GM21390 (cell line): ENCODE data around the gene TIAM1.
"Not testable (repeated sequence)": the region's sequence is repeated elsewhere in the genome, so short reads cannot be mapped to it uniquely, and the experiment has no call there.

Experiments used
- ATAC-seq: cut with Tn5 transposase; IDR thresholded peaks from one replicate; pipeline ENCODE4 v1.9.1; 2021; ENCODE audit not compliant: unreplicated experiment

The TIAM1 gene

GRCh38 chr21:31255036-31255435 is 89.0 kb downstream of the TIAM1 start:
- no peak for ATAC-seq

DNA sequence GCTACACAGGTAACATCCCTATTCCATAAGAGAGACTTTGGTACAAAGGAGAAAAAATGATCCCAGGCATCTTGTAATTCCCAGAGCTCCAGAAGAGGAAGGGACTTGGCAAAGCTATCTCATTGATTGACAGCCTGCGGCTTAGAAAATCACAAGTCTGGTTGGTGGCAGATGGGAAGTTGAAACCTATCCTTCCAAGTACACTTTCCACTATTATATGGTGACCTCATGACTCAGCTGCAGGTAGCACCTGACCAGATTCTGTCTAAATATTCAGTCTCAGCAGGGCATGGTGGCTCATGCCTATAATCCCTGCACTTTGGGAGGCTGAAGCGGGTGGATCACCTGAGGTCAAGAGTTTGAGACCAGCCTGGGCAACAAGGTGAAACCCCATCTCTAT is 89.9 kb downstream of the TIAM1 start:
- no peak for ATAC-seq

DNA sequence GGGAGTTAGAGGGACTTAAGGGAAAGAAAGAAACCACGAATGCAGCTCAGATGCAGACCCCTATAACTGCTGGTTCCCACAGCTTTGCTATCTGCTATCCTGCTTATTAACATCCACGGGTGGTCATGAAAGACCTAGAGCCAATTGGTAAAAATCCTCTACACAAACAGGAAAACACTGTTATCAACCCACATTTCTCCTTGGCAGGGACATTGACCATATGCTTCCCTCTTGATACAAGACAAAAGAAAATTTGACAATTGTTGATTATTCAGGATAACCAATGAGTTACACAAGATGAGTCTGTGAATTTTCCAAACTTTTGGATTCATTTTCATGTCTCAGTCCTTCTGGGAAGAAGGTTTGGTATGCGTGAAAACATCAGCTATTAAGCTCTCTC is 90.4 kb downstream of the TIAM1 start:
- no peak for ATAC-seq

GRCh38 chr21:31252611-31253010 is 91.5 kb downstream of the TIAM1 start:
- ATAC-seq = no peak

GRCh38 chr21:31252091-31252490 is 92.0 kb downstream of the TIAM1 start:
- no peak for ATAC-seq

GRCh38 chr21:31251686-31252085 is 92.4 kb downstream of the TIAM1 start:
- no peak for ATAC-seq

- ATAC-seq = no peak
Observed at GRCh38 chr21:31248598-31248997, 95.5 kb downstream of the TIAM1 start.

GRCh38 chr21:31243611-31244010 is 100.5 kb downstream of the TIAM1 start:
- no peak for ATAC-seq

DNA sequence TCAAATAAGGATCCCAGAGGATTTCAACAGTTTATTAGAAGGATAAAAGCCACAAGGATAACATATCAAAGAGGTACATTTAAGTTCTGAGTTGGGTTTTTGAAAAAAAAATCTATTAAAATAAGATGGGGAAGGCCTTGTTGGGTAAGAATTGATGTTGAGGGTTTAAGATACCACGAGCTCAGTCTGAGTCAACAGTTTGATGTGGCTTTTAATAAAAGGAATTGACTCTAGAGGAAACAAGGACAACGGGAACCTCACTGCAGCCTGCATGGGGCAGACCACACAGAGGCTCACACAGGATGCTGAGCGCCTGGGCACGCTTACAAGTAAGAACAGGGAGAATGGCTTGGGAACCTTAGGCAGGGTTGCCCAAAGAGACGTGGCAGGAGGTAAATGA is 107.5 kb downstream of the TIAM1 start:
- ATAC-seq = no peak

DNA sequence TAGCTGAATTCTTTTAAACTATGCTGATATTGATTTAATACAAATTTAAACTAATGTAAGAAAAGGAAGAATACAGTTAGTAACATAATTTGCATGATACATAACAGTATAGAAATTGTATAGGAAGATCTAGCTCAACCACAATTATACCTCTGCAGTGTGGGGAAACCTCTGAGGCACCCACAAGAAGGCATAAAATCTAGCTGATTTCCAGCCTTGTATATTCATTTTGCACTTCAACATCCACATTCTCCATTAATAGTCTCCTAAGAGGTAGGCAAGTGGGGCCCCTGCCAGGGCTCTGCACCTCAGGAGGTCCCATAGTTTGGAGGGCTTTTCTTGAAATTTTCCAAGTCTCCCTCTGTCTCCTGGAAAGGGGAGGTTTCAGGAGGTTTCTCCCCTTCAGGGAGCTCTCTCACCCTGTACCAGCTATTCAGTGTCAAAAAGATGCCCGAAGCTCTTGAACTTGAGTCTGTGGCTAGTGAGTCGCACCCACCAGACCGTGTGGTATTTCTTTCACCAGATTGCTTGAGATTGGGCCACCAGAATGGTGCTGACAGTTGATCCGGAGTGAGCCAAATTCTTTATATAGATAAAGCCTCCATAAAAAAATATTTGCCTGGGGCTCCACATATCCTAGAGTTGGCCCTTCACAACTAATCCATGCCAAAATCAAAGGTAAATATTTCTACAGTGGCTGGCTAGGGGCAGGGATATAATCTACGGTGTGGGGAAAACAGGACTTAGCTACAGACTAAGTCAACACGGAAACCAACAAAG is 108.2 kb downstream of the TIAM1 start:
- no peak for ATAC-seq

DNA sequence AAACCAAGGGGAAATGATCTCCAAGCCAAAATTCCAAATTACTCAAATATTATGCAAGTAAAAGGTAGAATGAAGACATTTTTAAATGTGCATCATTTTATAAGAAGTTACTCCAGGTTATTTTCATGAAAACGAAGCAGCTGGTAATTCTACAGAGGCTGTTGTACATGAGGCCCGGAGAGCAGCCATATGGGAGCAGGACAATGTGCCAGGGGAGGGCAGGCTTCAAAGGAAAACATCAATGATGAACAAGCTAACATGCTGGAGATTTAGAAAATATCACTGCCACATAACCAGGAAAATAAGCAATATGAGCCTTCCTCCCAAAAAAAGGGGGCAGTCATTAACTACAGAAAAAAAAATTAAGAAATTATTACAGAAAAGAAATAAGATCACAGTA is 109.1 kb downstream of the TIAM1 start:
- no peak for ATAC-seq

DNA sequence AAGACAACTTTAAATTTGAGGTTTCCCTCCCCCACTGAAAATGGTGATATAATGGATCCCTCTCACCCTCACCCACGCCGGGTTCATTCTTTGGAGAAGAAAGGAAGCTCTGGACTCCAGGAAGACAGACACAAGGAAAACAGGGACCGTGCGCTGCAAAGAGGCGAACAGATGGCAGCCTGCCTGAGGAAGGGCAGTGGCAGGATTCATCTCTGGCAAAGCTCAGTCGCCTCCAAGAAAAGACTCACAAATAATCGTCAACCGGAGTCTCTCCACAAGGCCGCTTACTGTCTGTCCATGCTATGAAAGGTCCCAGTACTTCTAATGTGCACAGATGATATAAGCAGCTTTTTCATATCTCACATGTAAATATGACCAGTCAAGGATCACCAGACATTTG is 110.3 kb downstream of the TIAM1 start:
- ATAC-seq = no peak

DNA sequence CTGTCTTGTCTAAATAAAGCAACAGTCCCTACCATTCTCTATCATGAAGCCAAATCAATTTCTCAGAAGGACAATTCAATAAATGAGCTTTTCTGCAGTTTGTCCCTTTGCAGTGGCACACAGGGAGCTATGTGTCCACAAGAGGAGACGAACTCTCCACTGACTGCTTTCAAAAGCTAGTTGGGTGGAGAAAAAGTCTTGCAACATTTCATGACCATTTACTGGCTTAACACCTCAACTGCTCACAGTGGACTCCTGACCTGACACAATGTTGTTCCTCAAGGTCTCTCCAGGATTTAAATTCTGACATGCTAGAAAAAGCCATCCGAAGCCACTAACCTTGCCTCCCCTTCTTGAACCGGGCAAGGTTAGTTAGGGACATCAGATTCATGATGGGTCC is 111.7 kb downstream of the TIAM1 start:
- no peak for ATAC-seq

DNA sequence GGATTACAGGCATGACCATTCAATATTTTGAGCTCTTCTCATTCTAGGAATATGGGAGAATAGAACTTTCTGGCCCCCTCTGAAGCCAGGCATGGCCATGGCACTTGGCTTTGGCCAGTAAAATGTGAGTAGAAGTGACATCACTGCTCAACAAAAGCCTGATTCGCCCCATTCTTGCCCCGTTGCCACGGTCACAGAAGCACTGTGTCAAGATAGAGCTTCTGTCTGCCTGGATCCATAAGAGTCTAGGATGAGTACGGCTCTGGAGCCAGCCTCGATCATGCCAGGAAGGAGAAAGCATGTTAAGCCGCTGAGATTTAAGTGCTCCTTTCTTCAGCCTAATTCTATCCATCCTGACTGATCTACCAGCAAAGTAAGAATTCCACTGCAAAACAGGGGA is 113.1 kb downstream of the TIAM1 start:
- no peak for ATAC-seq

DNA sequence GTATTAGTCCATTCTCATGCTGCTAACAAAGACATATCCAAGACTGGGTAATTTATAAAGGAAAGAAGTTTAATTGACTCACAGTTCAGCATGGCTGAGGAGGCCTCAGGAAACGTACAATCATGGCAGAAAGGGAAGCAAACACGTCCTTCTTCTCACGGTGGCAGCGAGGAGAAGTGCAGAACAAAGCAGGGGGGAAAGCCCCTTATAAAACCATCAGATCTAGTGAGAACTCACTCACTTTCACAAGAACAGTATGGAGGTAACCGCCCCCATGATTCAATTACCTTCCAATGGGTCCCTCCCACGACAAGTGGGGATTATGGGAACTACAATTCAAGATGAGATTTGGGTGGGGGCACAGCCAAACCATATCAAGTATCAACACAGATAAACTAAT is 115.3 kb downstream of the TIAM1 start:
- not testable (repeated sequence) for ATAC-seq

DNA sequence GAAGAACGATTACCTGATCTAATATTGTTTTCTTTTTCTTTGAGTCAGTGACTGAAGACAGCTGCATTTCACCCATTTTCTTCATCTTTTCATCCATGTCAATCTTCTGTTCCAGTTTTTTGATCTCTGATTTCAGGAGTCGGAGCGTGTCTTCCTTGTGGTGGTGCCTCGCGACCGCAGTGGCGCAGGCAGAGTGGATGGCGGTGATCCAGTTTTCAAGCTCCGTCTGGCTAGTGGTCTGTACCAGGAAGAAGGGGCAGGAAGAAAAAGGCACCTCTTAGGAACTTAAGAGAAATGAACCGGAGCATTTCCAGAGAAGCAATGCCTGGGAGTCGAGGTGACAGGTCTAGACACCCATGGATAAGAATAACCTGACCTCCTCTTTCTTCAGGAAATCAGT is 118.3 kb downstream of the TIAM1 start:
- no peak for ATAC-seq

GRCh38 chr21:31222142-31222541 is 121.9 kb downstream of the TIAM1 start:
- ATAC-seq = no peak

- ATAC-seq = no peak
Observed at GRCh38 chr21:31221043-31221442, 123.0 kb downstream of the TIAM1 start.

- ATAC-seq = no peak
Observed at GRCh38 chr21:31220575-31220974, 123.5 kb downstream of the TIAM1 start.

DNA sequence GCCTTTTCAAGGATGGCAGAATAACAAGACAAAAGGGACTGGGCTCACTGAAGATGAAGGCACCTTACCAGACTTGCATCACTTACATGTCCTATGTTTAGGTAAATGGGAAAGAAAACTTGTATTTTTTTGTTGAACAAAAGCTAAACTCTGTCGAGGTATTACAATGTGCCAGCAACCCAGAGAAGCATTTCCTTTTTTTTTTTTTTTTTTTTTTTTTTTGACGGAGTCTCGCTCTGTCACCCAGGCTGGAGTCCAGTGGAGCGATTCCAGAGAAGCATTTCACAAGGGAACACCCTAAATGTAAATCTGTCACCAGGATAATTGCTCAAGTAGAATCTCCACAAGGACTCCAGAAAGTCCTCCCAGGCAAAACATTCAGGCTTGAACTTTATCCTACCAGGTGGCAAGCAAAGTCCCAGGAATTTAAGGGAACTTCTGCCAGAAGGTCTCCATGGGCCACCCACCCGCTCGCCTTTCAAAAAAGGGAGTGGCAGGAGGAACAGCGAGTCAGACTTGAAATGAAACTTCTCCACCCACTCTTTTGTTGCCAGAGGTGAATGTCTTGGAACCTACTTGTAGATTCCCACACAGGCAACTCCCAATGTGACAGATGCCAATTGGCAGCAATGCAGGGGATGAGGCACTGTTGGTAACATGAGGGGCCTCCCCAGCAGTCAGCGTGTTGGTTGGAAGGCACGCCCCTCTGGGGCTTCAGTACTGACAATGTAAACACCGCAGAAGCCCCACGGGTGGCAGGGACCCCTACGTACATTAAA is 125.0 kb downstream of the TIAM1 start:
- no peak for ATAC-seq

- no peak for ATAC-seq
Observed at GRCh38 chr21:31216206-31216605, 127.9 kb downstream of the TIAM1 start.

- ATAC-seq = no peak
Observed at GRCh38 chr21:31213787-31214186, 130.3 kb downstream of the TIAM1 start.
